ENCODE measurements around the gene STXBP1. TPM values are rescaled to one million over a fixed set of nuclear protein-coding genes. Genes with fewer than 3 reads are reported as not detected.

The STXBP1 gene
- total RNA-seq, 1 experiment from 2014 or later: 40.6 TPM

DNA sequence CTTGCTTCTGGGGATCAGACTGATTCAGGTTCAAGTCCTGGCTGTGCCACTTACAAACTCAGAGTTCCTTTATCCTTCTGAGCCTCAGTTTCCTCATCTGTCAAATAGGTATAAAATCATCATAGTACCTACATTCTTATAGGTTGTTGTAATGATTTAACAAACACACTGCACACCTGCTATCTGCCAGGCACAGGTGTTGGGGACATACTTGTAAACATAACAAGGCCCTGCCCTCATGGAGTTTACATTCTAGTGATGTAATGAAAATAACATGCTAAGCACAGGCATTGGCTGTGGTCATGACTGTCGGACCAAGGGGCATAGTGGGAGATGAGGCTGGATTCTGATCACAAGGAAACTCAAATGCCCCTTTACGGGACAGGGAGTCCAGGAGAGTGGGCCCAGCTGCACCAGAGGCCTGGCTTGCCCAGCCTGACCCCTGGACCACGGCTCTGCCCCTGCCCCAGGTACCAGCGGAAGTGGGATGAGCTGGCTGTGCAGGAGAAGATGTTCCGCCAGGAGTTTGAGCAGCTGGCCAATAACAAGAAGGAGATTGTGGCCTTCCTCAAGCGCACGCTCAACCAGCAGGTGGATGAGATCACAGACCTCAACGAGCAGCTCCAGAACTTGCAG, 97.0 kb downstream of the STXBP1 start:
- no peak for ATAC-seq
- CTCF ChIA-PET: interaction anchor here (0.9 kb wide), 1 partner anchor 26 kb away, joined by 4 read pairs; the partner anchor contains the start of gene TOR2A
- no TSS peak for BruUV-seq (replicated peaks)

More for the DNA sequence above, 97.0 kb downstream of the STXBP1 start:
- no peak overlapping the region for H3K27ac ChIP-seq (ENCODE audit: low read depth, low read length)
- peaks cover 0 to 4% of the 10 kb centered on the region in 2 experiments; a peak in 1 of 4 replicates for H3K36me3 ChIP-seq (ENCODE audit: control insufficient read depth in 1 of 2, insufficient read depth in 2 of 2, low read length in 2 of 2)
- H3K79me2 ChIP-seq (ENCODE audit: insufficient read depth, low read length): peaks cover 7% of the 10 kb centered on the region; the same call in 1 of the 2 replicates
- POLR2A ChIA-PET: no interaction called here
- no peak overlapping the region for H2AFZ ChIP-seq (ENCODE audit: low read depth, low read length, poor library complexity, severe bottlenecking)
- RAD21 ChIA-PET (ENCODE audit: low non-redundant PET in 1 of 2, low total read pairs in 2 of 2, uncharacterized antibody in 2 of 2, unreplicated experiment in 2 of 2): no interaction called here
- H3K9ac ChIP-seq (ENCODE audit: low read length): no peak overlapping the region
- TF ChIP-seq ZNF274 (IDR thresholded peaks at IDR 0.05; ENCODE audit: low read depth, low read length) (no peak), TCF7L2 (IDR thresholded peaks at IDR 0.05; ENCODE audit: borderline replicate concordance, extremely low read depth, insufficient read depth, insufficient read length) (no peak)
- TF ChIP-seq, protein P1, sequence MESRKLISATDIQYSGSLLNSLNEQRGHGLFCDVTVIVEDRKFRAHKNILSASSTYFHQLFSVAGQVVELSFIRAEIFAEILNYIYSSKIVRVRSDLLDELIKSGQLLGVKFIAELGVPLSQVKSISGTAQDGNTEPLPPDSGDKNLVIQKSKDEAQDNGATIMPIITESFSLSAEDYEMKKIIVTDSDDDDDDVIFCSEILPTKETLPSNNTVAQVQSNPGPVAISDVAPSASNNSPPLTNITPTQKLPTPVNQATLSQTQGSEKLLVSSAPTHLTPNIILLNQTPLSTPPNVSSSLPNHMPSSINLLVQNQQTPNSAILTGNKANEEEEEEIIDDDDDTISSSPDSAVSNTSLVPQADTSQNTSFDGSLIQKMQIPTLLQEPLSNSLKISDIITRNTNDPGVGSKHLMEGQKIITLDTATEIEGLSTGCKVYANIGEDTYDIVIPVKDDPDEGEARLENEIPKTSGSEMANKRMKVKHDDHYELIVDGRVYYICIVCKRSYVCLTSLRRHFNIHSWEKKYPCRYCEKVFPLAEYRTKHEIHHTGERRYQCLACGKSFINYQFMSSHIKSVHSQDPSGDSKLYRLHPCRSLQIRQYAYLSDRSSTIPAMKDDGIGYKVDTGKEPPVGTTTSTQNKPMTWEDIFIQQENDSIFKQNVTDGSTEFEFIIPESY (IDR thresholded peaks at IDR 0.05; ENCODE audit: extremely low read depth, insufficient replicate concordance, low read length): no peak
- TF ChIP-seq, protein P2, sequence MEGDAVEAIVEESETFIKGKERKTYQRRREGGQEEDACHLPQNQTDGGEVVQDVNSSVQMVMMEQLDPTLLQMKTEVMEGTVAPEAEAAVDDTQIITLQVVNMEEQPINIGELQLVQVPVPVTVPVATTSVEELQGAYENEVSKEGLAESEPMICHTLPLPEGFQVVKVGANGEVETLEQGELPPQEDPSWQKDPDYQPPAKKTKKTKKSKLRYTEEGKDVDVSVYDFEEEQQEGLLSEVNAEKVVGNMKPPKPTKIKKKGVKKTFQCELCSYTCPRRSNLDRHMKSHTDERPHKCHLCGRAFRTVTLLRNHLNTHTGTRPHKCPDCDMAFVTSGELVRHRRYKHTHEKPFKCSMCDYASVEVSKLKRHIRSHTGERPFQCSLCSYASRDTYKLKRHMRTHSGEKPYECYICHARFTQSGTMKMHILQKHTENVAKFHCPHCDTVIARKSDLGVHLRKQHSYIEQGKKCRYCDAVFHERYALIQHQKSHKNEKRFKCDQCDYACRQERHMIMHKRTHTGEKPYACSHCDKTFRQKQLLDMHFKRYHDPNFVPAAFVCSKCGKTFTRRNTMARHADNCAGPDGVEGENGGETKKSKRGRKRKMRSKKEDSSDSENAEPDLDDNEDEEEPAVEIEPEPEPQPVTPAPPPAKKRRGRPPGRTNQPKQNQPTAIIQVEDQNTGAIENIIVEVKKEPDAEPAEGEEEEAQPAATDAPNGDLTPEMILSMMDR (IDR thresholded peaks at IDR 0.05 in 2 of 3, conservative IDR thresholded peaks at IDR 0.05 in 1 of 3; ENCODE audit: borderline replicate concordance in 1 of 3, insufficient read depth in 1 of 3, low read depth in 2 of 3, low read length in 2 of 3): no peak
- no peaks in the 10 kb centered on the region for H3K27me3 ChIP-seq (ENCODE audit: insufficient read depth, low read length)
- no peaks in the 10 kb centered on the region for H4K20me1 ChIP-seq (ENCODE audit: insufficient read depth)
- no peaks in the 10 kb centered on the region for H3K9me3 ChIP-seq (ENCODE audit: control insufficient read depth in 1 of 2, insufficient read depth in 1 of 2, low read depth in 1 of 2, low read length in 2 of 2)
- H3K4me2 ChIP-seq (ENCODE audit: low read length): no peak overlapping the region
- H3K4me1 ChIP-seq (ENCODE audit: control insufficient read depth in 1 of 2, insufficient read depth in 2 of 2, low read length in 2 of 2): peaks cover 7 to 18% of the 10 kb centered on the region in 2 experiments
- intact Hi-C loops (cut with micrococcal nuclease): no loop called here
- DNase-seq (ENCODE audit: low read depth, low spot score): no peak
- no peaks in the 10 kb centered on the region for H3K9me2 ChIP-seq (ENCODE audit: insufficient read depth)
- no peak overlapping the region for H3K4me3 ChIP-seq (replicated peaks in 1 of 2; ENCODE audit: low read depth in 1 of 2, low read length in 2 of 2)
